ENCODE measurements around the gene DMBX1. TPM values are rescaled to one million over a fixed set of nuclear protein-coding genes. Genes with fewer than 3 reads are reported as not detected.

The DMBX1 gene
- total RNA-seq, 1 donor from 2014 or later, result not detected

DNA sequence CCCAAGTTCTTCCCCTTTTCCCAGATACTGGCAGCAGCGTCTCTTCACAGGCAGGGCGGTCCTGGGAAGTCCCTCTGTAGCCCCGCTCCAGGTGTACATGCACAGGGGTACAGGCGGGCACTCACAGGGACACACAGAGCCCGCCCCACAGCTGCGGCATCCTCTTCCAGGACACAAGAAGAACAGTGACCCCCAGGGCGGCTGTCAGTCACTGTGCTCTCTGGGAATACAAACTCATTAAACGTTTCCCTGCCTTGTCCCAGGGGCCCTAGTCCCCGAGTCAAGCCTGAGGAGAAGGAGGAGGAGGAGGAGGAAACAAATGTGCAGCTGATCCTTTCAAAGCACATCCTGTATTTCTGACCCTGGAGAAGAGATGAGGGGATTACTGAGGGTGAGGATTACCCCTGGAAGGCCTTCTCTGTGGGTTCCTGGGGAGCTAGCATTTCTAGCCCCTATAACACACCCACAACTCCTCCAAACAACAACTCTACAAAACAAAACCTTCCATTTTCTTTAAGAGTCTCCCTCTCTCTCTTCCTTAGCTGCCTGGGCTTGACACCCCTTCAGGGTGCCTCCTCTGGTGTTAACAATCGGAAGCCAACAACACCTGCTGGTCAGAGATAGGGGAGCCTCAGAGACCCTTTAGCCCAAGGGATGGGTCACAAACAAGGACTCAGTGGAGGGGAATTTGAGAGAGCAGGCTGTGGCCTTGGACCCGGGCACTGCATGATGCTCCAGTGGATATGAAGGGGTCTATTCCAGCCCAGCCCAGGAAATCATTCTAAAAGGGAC, 28.4 kb upstream of the DMBX1 start:
- H3K36me3 ChIP-seq, result no peaks in the 10 kb centered on the region
- TF ChIP-seq, protein P1, sequence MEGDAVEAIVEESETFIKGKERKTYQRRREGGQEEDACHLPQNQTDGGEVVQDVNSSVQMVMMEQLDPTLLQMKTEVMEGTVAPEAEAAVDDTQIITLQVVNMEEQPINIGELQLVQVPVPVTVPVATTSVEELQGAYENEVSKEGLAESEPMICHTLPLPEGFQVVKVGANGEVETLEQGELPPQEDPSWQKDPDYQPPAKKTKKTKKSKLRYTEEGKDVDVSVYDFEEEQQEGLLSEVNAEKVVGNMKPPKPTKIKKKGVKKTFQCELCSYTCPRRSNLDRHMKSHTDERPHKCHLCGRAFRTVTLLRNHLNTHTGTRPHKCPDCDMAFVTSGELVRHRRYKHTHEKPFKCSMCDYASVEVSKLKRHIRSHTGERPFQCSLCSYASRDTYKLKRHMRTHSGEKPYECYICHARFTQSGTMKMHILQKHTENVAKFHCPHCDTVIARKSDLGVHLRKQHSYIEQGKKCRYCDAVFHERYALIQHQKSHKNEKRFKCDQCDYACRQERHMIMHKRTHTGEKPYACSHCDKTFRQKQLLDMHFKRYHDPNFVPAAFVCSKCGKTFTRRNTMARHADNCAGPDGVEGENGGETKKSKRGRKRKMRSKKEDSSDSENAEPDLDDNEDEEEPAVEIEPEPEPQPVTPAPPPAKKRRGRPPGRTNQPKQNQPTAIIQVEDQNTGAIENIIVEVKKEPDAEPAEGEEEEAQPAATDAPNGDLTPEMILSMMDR (IDR thresholded peaks at IDR 0.05), result no peak
- DNase-seq (ENCODE audit: low spot score in 2 of 2), result no peak
- H3K4me3 ChIP-seq, result no peak overlapping the region
- no peaks in the 10 kb centered on the region for H3K27me3 ChIP-seq
- no peaks in the 10 kb centered on the region for H3K9me3 ChIP-seq
- no peaks in the 10 kb centered on the region for H3K4me1 ChIP-seq
- no peak overlapping the region for H3K27ac ChIP-seq
- intact Hi-C loops (cut with DNase I), result no loop called here

DNA sequence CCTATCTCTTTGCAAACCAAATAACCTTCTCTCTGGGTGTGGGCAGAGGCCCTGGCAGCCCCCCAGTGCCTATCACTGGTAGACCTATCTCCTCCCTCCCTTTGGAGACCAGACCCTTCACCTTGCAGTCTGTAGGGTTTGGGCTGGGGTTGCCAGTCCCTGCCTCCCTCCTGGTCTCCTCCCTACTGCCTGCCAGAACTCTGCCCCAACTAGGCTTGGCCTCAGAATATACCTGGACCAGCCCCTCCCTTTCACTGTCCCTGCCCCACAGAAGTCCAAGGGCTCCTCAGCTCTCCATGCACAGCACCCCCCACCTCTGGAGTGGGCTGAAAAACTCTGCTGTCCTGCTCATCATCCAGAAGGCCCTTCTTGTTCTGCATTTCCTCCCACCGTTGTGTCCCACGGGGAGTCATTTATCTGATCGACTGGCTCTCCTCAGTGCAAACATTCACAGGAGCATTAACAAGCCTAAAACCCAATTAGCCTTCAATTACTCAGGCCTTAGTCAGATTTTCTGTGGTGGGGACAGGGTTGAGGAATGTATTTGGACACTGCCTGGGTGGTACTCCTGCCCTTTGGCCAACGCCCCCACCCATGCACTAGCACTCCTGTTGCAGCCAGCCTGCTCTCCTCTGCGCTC, 27.7 kb upstream of the DMBX1 start:
- Histone ChIP-seq H3K4me1 (peaks cover 2% of the 10 kb centered on the region in 2 donors), H3K27ac (no peak overlapping the region), H3K36me3 (no peaks in the 10 kb centered on the region), H3K27me3 (no peaks in the 10 kb centered on the region), H3K4me3 (no peak overlapping the region), H3K9me3 (no peaks in the 10 kb centered on the region)
- intact Hi-C loops (cut with DNase I), result no loop called here
- TF ChIP-seq, protein P1 (IDR thresholded peaks at IDR 0.05), result no peak
- no peak for DNase-seq (ENCODE audit: low spot score in 2 of 2)

DNA sequence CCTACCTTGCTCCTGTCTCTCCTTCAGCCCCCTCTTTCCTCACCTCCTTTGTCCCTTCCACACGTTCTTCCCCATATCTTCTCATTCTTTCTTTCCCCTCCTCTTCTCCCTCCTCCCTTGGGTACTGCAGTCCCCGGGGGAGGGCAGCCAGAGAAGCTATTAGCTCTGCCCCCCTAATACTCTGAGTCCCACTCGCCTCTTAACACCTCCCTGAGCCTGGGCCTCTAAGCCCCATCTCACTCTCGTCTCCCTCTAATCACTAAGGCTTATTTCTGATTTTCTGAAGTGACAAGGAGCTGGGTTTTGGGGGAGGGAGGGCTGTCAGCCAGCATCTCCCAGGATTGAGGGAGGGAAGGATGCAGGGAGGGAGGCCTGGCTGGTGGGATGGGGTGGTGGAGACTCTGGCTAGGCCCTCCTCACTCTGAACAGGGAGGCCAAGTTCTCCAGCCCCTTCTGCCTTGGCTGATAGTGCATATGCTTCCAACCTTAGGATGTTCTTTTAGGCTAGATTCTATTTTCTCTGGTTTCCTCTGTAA, 25.6 kb upstream of the DMBX1 start:
- Histone ChIP-seq H3K27ac (no peak overlapping the region), H3K4me3 (no peak overlapping the region), H3K9me3 (no peaks in the 10 kb centered on the region), H3K4me1 (peaks cover 5% of the 10 kb centered on the region in 2 donors), H3K36me3 (no peaks in the 10 kb centered on the region), H3K27me3 (no peaks in the 10 kb centered on the region)
- intact Hi-C loops (cut with DNase I), result no loop called here
- DNase-seq (ENCODE audit: low spot score in 2 of 2), result no peak
- TF ChIP-seq, protein P1 (IDR thresholded peaks at IDR 0.05), result no peak

DNA sequence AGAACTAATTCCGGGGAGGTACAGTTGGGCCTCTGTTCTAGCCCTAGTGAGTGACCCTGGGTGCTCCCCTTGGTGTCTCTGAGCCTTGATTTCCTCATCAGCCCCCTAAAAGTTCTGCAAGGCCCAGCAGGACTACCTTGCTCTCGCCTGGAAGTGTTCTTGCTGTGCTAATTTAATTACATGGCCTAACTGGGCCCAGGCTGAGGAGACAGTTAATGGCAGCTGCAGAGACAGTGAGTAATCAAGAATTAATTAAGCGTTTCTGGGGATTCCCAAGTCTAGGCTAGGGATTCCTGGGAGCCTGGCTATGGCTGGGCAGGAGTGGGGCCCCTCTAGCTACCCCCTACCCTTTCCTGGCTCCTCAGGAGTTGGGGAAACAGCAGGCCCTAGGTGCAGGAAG, 24.7 kb upstream of the DMBX1 start:
- Histone ChIP-seq H3K9me3 (no peaks in the 10 kb centered on the region), H3K4me3 (no peak overlapping the region), H3K27me3 (no peaks in the 10 kb centered on the region), H3K36me3 (no peaks in the 10 kb centered on the region), H3K27ac (no peak overlapping the region), H3K4me1 (peaks cover 5% of the 10 kb centered on the region in 2 donors)
- DNase-seq (ENCODE audit: low spot score in 2 of 2), result no peak
- intact Hi-C loops (cut with DNase I), result no loop called here
- TF ChIP-seq, protein P1 (IDR thresholded peaks at IDR 0.05), result no peak

DNA sequence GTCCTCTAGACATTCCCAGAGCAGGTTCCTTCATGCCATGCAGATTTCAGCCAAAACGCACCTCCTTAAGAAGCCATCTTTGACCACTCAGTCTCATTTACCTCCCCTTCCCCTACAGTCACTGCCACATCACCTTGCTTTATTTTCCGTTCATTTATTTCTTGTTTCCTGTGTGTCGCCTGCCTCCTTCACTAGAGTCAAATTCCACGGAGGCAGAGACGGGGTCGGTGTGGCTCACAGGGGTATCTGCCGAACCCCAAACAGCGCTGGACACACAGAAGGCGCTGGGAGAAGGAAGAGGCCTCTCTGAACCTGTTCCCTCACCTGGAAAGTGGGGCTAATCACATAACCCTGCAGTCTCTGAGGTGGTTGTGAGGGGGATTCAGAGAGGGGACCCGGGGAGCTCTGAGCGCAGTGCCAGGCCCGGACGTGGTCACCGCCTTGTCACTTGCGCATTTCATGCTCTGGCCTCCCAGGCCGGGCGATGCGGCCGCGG, 23.6 kb upstream of the DMBX1 start:
- intact Hi-C loops (cut with DNase I), result no loop called here
- H3K27ac ChIP-seq, result no peak overlapping the region

More for the DNA sequence above, 23.6 kb upstream of the DMBX1 start:
- Histone ChIP-seq H3K4me1 (peaks cover 5% of the 10 kb centered on the region in 2 donors), H3K9me3 (no peaks in the 10 kb centered on the region), H3K4me3 (peak overlapping the region; percentile 62 to 85), H3K27me3 (no peaks in the 10 kb centered on the region), H3K36me3 (no peaks in the 10 kb centered on the region)
- DNase-seq (ENCODE audit: low spot score in 2 of 2), result no peak
- TF ChIP-seq, protein P1 (IDR thresholded peaks at IDR 0.05), result no peak
